GM19043 (cell line): ENCODE data around the gene DPP4.

ENCODE experiments used
- ATAC-seq: cut with Tn5 transposase; IDR thresholded peaks from one replicate; pipeline ENCODE4 v1.9.1; 2021; ENCODE audit warnings: low read depth; ENCODE audit not compliant: unreplicated experiment

DPP4 gene

GRCh38 chr2:162086904-162087303 lies 12.9 kb upstream of the DPP4 start:
- ATAC-seq = no peak

DNA sequence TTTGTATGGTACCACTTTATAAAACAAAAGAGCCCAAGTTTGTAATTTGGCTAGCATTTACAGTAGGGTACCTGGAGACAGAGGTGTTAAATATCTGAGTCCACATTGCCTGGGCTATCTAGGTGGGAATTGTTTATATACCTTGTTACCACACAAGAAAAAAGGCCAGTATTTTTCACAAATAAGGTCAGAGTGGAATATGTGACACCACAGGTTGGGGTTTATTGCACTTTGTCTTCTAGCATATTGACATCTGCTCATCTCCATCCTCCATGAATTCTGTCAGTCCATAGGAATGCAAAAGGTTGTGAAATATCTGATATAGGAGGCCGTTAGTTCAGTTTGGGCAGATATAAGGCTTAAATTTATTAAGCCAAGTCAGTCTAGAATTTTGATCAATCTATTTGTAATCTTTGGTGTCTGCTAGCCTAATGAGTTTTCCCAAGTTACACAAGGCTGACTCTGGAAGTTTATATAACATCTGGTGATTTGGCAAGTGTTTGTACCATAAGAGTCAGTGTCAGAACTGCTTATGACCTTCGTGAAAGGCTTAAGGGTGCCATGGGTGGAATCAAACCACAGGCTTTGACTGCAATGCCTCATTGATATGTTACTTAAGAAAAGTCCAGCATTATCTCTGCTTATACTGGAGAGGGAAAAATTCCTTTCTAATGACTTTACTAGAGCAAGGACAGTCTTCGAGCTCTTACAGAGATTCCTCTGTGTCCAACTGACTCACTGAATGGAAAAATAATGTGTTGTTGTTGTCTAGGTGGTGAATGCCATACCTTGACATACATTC lies 11.3 kb upstream of the DPP4 start:
- ATAC-seq = no peak

DNA sequence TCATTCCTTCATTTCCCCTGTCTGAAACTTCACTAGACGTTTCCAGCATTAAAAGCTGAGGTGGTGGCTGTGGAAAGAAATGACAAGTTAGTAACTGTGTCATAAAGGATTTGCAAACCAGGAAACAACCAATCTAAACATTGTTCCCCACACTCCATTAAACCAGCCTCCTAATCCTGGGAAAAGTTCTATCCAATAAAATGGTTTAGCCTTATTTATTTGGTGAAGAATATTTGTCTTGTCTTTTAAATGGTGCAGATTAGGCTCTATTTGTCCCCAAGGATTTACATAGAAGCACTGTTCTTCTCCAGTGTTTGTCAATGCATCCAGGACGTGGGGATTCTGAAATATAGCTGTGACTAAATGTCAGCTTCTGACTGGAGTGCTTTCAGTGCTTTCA lies 10.5 kb upstream of the DPP4 start:
- ATAC-seq = no peak

GRCh38 chr2:162082681-162083080 lies 8.7 kb upstream of the DPP4 start:
- ATAC-seq = no peak

- ATAC-seq = no peak
These were observed 8.0 kb upstream of the DPP4 start for GRCh38 chr2:162082036-162082435.

DNA sequence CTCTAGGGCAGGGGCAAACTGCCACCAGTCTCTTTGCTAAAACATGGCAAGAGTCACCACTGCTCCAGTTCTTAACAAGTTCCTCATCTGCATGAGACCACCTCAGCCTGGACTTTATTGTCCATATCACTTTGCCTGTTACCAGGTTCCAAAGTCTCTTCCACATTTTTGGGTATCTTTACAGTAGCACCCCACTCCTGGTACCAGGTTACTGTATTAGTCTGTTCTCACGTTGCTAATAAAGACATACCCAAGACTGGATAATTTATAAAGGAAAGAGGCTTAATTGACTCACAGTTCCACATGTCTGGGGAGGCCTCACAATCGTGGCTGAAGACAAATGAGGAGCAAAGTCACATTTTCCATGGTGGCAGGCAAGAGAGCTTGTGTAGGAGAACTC lies 5.5 kb upstream of the DPP4 start:
- ATAC-seq = no peak

- no peak for ATAC-seq
These were observed 1.7 kb upstream of the DPP4 start for GRCh38 chr2:162075689-162076132.

- no peak for ATAC-seq
These were observed 1.1 kb upstream of the DPP4 start for GRCh38 chr2:162074928-162075688.

DNA sequence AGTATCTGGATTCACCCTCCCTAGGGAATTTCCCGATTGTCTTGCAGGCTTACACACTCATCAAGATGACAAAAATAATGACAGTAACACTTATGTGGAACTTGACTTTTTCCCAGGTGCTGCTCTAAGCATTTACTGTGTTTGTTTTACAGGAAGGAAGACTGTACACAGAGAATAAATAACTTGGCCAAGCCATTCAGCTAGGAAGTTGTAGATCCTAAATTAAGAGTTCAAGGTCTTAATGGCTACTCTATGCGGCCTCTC lies 549 bp upstream of the DPP4 start:
- no peak for ATAC-seq

GRCh38 chr2:162072976-162073887 lies 783 bp downstream of the DPP4 start:
- no peak for ATAC-seq

GRCh38 chr2:162072181-162072702 lies 1.8 kb downstream of the DPP4 start:
- peak; percentile 41 for ATAC-seq

- ATAC-seq = no peak
These were observed 3.0 kb downstream of the DPP4 start for GRCh38 chr2:162071001-162071400.

- ATAC-seq = no peak
These were observed 3.6 kb downstream of the DPP4 start for GRCh38 chr2:162070228-162070936.

GRCh38 chr2:162069267-162069903 lies 4.6 kb downstream of the DPP4 start:
- no peak for ATAC-seq

DNA sequence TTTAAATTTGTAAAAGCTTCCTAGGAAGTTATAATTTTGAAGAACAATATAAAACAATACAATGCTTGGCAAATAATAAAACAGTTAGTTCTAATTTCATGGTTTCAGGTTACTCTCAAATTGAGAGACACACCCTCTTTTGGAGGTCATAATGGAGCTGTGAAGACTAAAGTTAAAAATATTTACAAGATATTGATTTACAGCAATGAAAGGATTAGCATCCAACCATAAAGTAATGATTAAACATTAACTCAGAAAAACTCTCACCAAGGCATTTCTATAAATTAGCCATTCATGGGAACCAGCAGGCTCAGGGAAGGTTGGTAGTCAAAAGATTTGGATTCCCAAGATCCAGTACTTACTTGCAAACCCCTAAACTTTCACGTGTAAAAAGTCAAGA lies 6.4 kb downstream of the DPP4 start:
- ATAC-seq = no peak

DNA sequence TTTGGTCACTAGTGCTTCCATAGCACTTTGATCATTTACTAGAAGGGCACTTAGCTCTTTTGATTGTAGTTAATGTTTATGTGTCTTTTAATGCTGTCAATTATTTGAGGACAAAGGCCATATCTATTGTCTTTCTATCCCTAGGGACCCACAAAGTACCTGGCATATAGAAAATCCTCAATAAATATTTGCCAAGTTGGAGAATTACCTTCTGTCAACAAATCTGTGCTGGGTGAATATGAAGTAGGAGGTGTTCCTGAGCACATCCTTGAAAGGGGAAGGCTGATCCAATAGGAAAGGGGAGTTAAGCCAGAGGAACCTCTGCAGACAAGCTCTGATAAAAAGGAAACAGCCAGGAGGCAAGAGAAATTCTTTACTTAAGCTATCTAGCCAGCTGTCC lies 8.2 kb downstream of the DPP4 start:
- ATAC-seq = no peak

DNA sequence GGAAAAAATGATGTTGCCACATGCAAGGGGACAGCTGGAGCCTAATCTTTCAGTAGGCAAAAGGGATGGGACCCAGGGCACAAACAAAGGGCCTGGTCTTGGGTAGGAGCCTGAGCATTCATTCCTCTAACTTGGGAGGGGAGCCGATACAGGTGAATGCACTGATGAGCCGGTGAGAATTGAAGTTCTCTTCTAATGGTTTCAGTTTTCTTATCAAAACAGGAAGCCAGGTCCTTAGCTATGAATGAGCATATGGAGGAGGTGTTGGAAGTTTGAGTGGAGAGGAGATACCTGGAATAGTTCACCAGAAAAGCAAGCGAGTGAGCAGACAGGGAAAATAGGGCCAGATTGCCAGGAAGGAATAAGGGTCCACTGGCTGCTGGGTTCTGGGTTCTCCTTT lies 10.1 kb downstream of the DPP4 start:
- ATAC-seq = peak; percentile 34

GRCh38 chr2:162063281-162063680 lies 10.7 kb downstream of the DPP4 start:
- no peak for ATAC-seq

DNA sequence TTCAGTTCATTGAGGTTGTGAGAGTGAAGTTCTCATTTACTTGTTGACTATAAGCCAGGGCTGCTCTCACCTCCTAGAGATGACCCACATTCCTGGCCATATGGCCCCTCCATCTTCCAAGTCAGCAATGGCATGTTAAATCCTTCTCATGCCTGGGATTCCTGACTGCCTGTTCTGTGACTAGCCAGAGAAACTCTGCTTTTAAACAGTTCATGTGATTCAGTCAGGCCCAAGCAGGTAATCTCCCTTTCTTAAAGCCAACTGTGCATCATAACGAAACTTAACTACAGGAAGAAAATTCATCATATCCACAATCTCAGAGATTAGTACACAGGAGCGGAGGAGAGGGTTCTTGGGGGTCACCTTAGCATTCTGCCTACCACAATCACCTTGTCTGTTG lies 11.5 kb downstream of the DPP4 start:
- ATAC-seq = peak; percentile 24

- no peak for ATAC-seq
These were observed 13.0 kb downstream of the DPP4 start for GRCh38 chr2:162061021-162061420.
